AG08396 (cell line): ENCODE results near the gene CRTC1.
A peak's percentile ranks its signal among the peaks of the same experiment; 100 is the strongest.

Experiments
- DNase-seq: peaks from one replicate; pipeline ENCODE4 v3.0.0; 2012; ENCODE audit warnings: low spot score, mixed read lengths

The CRTC1 gene

DNA sequence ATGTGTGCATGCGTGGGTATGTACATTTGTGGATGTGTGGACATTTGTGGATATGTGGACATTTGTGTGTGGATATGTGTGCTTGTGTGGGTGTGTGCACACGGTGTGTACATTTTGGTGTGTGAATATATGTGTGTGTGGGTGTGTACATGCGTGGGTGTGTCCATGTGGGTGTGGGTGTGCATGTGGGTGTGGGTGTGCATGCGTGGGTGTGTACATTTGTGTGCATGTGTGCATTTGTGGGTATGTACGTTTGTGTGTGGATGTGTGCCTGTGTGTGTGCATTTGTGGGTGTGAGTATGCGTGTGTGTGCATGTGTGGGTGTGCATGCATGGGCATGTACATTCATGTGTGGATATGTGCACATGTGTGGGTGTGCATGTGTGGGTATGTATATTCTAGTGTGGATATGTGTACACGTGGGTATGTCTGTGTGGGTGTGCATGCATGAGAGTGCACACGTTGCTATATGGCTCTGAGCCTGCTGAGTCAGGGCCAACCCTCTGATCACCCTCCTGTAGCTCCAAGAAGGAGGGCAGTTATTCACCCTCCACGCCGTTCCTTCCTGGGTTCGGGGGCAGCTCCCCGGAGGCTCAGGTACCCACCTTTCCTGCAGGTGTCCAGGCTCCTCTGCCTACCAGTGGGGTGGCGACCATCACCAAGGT lies 87.3 kb downstream of the CRTC1 start:
- no peak for DNase-seq

DNA sequence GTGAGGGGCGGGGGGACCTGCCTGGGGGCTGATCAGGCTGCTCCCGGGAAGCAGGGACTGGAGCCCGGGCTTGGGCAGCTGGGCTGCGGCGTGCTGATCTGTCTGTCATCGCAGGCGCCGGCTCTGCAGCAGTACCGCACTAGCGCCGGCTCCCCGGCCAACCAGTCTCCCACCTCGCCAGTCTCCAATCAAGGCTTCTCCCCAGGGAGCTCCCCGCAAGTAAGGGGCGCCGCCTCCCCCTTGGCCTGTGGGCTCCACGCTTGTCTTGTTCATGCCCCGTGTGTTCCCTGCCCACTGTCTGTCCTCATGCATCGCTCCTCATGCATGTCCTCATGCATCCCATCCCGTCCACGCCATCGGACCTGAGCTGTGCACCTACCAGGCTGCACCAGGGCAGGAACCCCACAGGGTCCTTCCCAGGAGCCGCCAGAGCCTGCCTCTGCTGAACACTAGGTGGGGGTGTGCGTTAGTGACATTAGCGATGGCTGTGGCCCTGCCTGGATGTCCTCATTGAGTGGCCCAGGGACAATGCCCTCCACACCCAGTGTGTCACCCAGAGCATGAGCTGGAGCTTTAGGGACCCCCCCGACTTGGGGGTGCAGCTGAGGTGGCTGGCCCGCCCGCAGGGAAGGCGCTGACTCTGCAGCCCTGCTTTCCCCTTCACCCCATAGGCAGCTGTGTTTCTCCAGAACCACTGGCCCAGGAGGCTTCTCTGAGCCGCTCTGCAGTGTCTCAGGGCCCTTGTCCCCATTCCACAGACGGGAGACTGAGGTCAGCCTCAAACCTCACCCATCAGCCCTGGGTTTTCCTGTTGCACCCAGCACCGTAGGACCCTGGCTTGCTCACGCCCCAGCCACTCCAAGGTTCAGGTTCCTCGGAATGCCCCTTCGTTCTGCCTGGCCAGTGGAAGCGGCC lies 88.1 kb downstream of the CRTC1 start:
- no peak for DNase-seq

DNA sequence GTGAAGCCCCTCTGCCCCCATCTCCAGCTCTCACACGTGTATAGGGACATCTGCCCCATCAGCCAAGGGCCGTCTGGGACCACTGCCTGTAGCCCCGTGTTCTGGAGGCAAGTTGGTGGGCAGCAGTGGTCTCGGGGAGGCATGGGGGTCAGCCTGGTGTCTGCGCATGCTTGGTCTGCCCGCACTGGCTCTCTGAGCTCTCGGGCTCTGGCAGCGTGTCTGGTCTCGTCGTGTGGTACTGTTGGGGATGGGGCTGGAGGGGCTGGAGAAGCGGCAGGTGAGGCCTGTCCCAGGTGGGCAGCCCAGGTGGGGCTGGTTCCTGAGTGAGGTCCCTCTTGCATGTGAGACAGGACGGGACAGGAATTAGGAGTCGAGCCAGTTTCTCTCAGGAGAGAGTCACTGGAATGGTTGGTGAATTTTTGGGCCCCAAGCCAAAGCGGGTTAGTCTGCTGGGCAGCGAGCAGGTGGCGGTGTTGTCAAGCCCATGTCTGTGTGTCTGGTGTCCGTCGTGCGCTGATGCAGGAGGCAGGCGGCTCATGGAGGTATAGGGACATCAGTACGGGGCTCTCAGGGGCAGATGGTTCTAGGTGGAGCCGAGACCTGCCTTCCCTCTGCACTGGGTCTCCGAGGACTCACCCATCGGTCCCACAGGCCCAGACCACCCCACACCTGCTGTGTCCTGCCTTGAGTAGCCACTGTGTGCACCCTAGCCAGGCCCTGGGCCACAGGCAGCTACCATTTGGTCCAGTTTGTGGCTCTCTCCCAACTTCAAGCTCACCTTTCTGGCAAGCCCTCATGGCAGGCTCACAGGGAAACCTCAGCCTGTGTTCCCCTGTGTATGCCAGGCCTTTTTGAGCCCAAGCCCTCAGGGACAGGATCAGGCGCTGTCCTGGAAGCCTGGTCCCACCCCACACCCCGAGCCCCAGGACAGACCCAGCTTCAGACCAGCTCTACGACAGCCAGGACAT lies 89.4 kb downstream of the CRTC1 start:
- no peak for DNase-seq

DNA sequence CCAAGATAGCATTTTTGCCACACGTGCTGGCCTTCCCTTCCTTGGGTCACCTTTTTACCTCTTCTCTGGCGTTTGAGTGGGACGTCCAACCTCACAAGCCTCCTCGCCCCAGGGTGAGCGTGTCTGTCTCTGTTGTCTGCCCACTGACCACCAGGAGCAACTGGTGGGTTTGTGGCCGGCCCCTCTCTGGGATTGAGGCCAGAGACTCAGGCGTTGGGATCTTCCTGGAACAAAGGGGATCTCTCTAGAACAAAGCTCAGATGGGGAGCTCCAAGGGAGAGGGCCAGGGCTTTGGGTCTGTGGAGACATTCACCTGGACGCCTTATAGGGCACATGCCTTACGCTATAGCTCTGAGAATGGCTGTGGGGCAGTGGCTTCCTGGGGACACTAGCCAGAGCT lies 90.2 kb downstream of the CRTC1 start:
- DNase-seq: no peak

DNA sequence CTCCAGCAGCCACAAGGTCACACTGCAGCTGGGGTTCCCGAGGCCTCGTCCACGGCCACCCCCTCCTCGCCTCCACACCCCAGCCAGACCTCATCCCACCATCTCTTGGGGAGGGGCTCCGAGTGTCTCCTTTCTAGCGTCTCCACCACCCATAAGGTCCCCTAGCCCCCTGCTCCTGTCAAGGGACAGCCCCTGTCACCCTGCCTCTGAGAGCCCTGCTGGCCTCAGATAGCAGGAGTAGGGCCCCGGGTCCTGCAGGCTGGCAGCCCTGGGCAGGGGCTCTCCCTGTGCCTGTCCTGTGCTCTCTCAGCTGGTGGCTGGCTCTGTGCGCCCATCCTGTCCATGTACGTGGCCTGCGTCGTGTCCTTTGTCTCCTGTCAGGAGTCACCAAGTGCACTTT lies 90.6 kb downstream of the CRTC1 start:
- DNase-seq: no peak

DNA sequence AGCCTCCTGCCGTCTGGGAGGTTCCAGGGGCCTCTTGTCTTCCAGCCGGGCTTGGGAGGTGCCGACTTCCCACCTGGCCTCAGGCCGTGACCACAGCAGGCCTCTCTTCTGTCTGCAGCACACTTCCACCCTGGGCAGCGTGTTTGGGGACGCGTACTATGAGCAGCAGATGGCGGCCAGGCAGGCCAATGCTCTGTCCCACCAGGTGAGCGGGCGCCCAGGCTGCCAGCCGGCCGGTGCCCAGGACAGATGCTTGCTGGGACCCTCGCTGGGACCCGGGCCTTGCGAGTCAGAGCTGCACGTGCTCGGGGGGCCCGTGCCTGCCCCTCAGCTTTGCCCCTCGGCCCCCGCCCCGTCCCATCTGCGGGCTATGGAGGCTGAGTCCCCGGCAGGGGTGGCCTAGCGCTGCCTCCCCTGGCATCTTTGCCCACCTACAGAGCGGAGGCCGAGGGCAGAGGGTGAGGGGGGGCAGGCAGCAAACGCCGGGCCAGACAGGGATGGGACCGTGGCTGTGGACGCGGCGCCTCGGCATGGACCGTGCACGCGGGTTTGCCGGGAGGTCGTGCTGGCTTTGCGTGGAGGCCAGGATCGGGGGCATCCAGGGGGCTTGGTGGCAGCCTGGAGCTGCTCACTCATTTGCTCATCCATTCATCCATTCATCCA lies 91.4 kb downstream of the CRTC1 start:
- no peak for DNase-seq

DNA sequence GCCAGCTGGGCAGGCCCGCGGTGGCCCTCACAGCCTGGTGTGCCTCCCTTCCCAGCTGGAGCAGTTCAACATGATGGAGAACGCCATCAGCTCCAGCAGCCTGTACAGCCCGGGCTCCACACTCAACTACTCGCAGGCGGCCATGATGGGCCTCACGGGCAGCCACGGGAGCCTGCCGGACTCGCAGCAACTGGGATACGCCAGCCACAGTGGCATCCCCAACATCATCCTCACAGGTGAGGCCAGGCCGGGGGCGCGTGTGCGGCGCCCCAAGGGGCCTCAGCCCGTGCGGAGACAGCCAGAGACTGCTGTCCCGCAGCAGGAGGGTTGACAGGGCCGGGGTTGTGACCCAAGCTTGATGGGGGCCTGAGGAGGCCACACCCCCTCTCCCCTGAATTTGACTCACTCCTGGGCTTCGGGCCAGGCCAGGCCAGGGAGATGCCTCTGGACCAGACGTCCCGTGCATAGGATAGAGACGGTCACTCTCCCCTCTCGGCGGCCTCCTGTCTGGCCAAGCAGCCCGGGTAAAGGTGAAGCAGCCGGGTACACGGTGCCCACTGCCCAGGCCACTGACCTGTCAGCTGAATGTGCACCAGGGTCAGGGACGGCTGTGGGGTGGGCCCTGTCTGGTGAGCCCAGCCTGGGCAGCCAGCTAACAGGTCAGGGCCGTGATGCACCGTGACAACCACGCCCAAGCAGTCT lies 92.3 kb downstream of the CRTC1 start:
- DNase-seq: peak; percentile 91

DNA sequence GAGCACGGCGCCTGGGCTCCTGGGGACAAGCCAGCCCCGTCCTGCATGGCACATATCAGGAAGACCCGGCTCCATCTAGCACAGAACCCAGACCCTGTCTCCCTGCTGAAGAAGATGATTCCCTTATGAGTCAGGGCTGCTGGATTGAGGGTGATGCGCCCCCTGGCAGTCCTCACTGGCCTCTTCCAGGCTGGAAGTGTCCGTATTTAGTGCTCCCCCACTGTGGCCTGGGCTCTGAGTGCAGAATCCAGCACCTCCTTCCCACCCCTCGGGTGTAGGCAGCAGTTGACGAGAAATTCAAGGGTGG lies 92.8 kb downstream of the CRTC1 start:
- peak; percentile 82 for DNase-seq

DNA sequence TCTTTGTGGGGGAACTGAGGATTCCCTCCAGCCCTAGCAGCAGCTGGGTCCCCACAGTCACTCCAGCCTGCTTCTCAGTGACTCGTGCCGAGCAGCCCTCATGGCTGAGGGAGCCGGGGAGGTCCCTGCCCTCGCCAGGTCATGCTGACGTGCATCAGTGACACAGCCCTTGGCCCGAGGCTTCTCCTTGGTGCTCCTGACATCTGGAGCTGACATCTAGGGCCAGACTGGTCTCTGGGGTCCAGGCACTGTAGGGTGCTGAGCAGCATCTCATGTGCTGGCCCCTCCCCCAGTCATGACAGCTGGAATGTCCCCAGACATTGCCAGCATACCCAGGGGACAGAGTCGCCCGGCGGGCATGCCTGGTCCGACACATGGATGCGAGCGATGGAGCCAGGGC lies 93.3 kb downstream of the CRTC1 start:
- peak; percentile 85 for DNase-seq

DNA sequence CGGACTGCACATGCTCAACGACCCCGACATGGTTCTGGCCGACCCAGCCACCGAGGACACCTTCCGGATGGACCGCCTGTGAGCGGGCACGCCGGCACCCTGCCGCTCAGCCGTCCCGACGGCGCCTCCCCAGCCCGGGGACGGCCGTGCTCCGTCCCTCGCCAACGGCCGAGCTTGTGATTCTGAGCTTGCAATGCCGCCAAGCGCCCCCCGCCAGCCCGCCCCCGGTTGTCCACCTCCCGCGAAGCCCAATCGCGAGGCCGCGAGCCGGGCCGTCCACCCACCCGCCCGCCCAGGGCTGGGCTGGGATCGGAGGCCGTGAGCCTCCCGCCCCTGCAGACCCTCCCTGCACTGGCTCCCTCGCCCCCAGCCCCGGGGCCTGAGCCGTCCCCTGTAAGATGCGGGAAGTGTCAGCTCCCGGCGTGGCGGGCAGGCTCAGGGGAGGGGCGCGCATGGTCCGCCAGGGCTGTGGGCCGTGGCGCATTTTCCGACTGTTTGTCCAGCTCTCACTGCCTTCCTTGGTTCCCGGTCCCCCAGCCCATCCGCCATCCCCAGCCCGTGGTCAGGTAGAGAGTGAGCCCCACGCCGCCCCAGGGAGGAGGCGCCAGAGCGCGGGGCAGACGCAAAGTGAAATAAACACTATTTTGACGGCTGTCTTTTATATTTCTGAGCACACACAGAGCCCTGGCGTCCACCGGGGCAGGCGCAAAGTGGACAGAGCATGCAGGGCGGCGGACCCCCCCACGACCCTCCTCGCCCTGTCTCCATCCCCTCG lies 94.0 kb downstream of the CRTC1 start:
- no peak for DNase-seq

DNA sequence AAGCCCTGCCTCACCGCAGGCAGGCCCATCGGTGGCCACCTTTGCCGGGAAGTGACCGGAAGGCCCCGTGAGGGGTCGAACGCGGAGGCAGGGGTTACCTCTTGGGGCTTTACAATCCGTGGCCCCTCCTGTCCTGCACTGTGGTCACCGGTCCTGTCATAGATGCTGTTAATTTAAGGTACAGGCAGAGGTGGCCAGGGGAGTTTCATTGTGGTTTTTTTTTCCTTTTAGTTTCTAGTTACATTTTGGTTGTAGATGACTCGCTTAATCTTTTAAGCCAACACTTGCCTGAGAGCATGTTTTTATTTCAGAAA lies 94.6 kb downstream of the CRTC1 start:
- DNase-seq: no peak

DNA sequence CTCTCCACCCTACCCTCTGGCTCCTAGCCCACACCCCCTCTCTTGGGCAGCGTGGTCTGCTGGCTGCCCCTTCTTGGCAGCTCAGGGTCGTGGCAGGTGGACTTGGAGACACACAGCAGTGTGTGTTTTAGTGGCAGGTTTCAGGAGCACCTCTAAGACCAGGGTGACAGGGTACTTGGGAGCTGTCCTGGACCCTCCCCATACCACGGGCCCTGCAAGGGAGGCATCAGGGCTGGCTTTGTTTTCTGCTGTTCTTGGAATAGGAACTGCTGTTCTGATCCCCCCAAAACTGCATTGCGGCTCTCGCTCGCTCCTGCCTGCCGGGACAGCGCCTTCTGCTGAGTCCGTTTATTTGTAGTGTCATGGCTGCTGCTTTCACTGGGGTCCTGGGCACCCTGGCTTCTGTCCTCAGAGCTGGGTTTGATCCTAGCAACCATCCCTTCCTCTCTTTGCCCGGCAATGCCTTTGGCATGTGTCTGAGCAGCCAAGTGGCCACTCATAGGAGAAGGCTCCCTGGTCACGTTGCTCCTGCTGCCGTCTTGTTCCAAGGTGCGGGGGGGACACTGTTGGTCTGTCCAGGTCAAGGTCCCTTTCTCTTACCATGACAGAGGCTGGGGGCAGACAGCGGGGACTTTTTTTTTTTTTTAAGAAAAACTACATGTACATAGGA lies 95.5 kb downstream of the CRTC1 start:
- DNase-seq: no peak

DNA sequence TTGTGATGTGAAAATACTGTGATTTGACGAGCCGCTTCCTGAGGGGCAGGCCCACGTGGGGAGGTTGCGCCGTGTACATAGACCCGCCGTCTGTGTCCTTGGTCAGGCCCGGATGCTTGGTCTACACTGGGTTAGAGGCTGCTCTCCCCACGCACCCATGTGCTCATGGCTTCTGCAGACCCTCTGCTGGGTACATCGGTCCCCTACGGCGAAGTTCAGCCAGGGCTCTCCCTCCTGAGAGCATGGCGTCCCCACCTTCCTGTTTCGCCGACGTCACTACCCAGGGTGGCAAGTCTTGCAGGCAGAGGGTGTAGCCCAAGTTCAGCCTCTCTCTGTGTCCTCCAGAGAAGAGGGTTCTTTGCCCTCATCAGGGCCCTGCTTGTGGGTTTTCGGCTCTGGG lies 96.6 kb downstream of the CRTC1 start:
- DNase-seq: no peak

DNA sequence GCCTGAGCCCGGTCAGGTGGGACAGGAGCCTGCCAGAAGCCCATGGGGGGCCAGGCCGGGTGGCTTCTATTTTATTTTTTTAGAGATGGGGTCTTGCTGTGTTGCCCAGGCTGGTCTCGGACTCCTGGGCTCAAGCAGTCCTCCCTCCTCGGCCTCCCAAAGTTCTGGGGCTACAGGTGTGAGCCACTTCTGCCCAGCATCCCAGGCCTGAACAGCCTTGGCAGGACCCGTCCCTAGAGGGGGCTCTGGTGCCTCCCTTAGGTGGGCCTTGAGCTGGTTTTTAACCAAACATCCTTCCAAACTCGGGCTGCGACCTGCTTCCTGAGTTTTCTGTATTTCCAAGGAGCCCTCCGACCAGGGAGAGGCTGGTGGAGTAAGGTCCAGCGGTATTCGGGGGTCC lies 97.2 kb downstream of the CRTC1 start:
- DNase-seq: no peak

DNA sequence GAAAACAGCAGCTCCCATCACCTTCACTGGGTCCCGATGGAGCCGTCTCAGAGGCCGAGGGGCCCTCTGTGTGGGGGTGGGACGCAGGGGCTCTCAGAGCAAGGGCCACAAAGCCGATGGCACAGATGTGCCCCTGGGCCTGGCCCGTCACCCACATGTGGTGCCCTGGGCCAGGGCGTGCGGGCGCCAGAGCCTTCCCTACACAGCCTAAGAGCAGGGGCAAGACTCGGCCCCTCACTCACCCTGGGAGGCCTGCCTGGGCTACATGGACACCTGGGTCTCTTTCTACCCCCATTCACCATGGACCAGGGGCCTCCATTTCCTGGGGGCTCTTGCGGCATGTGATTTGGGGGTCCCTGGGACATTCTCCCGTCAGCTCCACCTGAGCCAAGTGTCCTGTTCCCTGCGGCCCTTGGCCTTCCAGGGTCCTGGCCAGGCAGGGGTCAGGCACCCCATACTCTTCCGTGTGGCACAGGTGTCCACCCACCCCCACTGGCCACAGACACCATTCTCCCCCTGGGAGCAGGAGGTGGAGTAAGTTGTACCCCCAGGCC lies 97.6 kb downstream of the CRTC1 start:
- no peak for DNase-seq

DNA sequence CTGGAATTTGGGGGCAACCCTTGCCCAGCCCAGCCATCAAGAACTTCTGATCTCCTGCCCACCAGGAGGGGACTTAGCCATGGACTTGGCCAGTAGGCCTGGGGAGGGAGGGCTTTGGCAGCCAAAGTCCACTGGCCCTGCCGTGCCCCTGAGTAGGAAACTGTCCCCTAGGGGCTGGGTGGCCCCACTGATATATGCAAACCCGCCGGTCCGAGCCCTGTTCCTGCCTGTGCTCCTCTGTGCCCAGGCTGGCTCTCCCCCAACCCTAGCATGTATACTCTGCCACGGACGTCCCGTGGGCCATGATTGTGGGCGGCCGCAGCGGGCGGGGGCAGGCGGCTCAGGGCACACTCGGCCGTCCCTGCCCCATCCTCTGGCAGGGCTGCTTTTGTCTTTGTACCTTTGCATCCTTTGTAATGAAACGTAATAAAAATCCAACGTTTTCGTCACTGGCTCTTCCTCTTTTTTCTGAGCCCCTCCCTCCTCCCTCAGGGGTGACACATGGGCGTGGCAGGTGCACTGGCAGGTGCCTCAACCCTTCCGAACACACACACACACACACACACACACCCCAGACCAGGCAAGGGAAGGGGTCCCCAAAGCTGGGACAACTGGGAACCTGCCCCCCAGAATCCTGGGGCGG lies 98.5 kb downstream of the CRTC1 start:
- no peak for DNase-seq

DNA sequence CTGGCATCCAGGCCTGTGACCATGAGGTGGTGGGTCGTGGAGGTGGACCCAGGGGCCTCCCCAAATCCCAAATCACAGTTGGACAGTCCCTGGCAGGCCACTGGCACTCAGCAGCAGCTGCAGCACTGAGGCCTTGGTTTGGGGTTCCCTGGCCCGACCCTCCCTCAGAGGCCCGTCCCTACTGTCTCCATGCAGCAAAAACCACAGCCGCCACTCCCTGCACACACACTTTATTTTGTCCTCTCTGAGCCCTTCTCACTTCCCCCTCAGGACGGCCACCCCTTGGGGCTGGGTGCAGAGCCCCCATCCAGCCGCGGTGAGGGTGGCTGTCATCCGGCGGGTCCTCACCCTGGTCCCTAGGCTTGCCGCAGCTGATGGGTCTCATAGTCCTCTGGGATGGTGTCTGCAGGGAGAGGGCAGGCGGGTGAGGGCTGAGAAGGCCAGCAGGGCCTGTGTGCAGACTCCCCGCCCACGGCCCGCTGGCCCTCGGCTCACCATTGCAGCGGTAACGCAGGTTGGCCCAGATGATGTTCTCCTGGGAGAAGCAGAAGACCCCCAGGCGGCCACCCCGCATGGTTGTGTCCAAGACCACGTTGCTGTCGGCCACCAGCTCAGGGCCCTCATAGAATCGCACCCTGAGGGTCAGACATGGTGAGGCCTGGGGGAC lies 99.2 kb downstream of the CRTC1 start:
- no peak for DNase-seq

DNA sequence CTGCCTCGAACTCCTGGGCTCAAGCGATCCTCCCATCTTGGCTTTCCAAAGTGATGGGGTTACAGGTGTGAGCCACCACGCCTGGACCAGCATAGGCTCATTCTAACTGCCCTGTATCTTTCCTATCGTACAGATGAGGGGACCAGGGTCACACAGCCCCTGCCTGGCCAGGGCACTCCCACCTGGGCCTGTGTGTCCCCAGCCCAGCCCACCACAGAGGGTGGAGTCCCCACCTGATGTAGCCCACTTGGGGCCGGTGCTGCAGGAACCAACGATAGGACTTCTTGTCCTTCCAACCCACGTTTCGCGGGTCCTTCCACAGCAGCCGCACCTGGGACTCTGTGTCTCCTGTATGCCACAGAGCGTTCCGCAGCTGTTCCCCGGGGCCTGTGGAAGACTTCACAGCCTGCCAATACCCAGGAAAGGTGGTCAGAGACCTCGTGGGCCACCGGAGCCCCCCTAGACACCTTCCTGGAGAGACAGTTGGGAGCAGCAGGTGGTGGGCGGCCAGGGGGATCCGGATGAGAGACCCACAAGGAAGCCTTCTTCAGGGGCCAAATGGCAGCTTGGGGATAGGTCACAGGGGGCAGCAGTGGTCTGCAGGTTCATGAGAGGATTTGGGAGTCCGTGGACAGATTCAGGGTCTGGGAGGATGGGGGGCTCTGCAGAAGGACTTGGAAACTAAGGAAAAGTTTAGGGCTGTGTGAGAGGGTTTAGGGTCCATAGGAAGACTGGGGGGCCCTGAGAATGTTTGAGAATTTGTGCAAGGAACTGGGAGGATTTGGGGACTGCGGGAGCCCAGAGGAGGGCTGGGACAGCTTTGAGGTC lies 100.7 kb downstream of the CRTC1 start:
- DNase-seq: no peak
